Activated CD4-positive, alpha-beta memory T cell treated with anti-CD3 and anti-CD28 coated beads, Interleukin-2, amount 10 ng/mL, durations not matched to agents 7 days and 5 days (primary cell): Measurements from ENCODE around the gene ATCAY. TPM values are rescaled to one million over a fixed set of nuclear protein-coding genes. Genes with fewer than 3 reads are reported as not detected.
"Not testable (repeated sequence)": the region's sequence is repeated elsewhere in the genome, so short reads cannot be mapped to it uniquely, and the experiment has no call there.

Source experiments
- CTCF ChIA-PET: fragments of 350-600 bp; sonication (Branson Sonifier 250); formaldehyde crosslinking; loops from one replicate; lab custom pipeline; 2021; ENCODE audit warnings: antibody characterized with exemption, inconsistent platforms; lab: Charles Lee
- POLR2A ChIA-PET: fragments of 350-600 bp; sonication (Branson Sonifier 250); formaldehyde crosslinking; loops from one replicate; lab custom pipeline; 2021; ENCODE audit warnings: antibody characterized with exemption; lab: Charles Lee
- DNase-seq: peaks from one replicate; pipeline ENCODE4 v3.0.0-alpha.2; 2020
- H3K27ac Mint-ChIP-seq: one replicate; pipeline ENCODE4 v1.8.0; 2021; ENCODE audit warnings: mild to moderate bottlenecking, mixed read lengths
- H3K27me3 Mint-ChIP-seq: one replicate; pipeline ENCODE4 v1.8.0; 2021; ENCODE audit warnings: mixed read lengths
- H3K36me3 Mint-ChIP-seq: one replicate; pipeline ENCODE4 v1.8.0; 2021; ENCODE audit warnings: low read depth, mixed read lengths
- H3K4me1 Mint-ChIP-seq: one replicate; pipeline ENCODE4 v1.8.0; 2021; ENCODE audit warnings: mixed read lengths
- H3K4me3 Mint-ChIP-seq: one replicate; pipeline ENCODE4 v1.8.0; 2021; ENCODE audit warnings: mild to moderate bottlenecking, mixed read lengths
- H3K9me3 Mint-ChIP-seq: one replicate; pipeline ENCODE4 v1.8.0; 2021; ENCODE audit warnings: mixed read lengths
- total RNA-seq, 2 experiments: library from RNA; stranded (reverse); gene quantifications; one replicate each; pipeline ENCODE4 v1.2.3, GENCODE V29; 2021

ATCAY gene
- total RNA-seq, 2 experiments from 2014 or later, result not detected

DNA sequence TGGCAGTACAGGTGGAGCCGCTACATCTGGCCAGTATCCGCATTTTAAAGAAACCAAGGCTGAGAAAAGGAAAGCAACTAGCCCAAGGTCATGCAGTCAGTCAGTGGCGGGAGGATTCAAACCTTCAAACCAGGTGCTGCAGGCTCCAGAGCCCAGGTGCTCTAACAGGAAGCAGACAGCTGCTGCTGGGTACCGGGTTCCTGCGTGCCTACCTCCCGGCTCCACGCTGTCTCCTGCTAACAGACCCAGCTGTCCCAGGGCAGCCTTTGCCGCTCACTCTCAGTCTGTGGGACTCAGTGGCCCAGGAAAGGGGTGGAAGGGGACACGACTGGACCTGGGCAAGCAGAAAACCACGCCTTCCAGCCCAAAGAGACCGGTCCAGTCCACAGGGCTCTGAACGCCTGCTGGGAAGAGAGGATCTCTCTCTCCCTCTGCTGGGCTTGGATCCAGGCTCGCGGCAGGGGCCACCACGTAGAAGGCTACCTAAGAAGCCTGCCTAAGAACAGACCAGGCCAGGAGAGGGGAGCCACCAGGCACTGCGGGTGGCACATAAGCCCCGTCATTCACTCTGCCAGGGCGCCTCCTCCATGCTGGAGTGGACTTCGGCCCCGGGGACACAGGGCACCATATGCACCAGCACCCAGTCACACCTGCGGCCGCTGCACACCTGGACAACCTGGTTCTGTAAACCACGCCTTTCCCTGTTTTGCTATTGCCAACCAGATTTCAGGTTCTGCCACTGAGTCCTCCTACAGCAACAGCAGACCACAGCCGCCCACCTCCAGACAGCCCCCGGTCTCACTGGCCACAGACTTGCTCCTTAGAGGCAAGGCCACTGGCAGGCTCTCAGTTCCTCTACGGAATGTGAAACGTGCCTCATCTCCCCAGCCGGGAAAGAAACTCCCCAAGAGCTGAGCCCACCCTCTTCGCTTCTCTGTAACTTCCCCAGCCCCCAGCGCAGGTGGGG is 85.8 kb downstream of the ATCAY start:
- H3K36me3 Mint-ChIP-seq, result peaks cover 34% of the 10 kb centered on the region
- H3K9me3 Mint-ChIP-seq, result no peaks in the 10 kb centered on the region
- H3K4me1 Mint-ChIP-seq, result peaks cover 27% of the 10 kb centered on the region
- no peak overlapping the region for H3K4me3 Mint-ChIP-seq
- H3K27ac Mint-ChIP-seq, result no peak overlapping the region
- H3K27me3 Mint-ChIP-seq, result no peaks in the 10 kb centered on the region
- DNase-seq, result no peak
- ChIA-PET CTCF (no interaction called here), POLR2A (no interaction called here)

DNA sequence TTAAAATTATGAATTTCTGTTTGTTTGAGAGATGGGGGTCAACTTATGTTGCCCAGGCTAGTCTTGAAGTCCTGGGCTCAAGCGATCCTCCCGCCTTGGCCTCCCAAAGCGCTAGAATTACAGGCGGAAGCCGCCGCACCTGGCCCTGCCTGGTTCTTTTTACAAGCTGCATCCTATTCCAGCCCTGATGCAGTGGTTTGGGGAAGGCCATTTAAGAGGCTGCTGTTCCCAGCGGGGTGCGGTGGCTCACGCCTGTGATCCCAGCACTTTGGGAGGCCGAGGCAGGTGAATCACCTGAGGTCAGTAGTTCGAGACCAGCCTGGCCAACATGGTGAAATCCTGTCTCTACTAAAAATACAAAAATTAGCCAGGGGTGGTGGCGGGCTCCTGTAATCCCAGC is 87.5 kb downstream of the ATCAY start:
- Mint-ChIP-seq H3K4me1 (peaks cover 29% of the 10 kb centered on the region), H3K36me3 (peaks cover 34% of the 10 kb centered on the region)
- H3K27ac Mint-ChIP-seq, H3K9me3 Mint-ChIP-seq, H3K27me3 Mint-ChIP-seq, H3K4me3 Mint-ChIP-seq, DNase-seq: not testable (repeated sequence)
- ChIA-PET CTCF (interaction anchor here (1.8 kb wide), 1 partner anchor 20 kb away, joined by 6 read pairs; no protein-coding TSS in a partner anchor), POLR2A (interaction anchor here (5.4 kb wide), 1 partner anchor 14 kb away, joined by 122 read pairs; the partner anchor contains the start of gene EEF2)

- no peak for DNase-seq
- H3K27me3 Mint-ChIP-seq, result no peaks in the 10 kb centered on the region
- POLR2A ChIA-PET, result interaction anchor here (0.6 to 5.4 kb wide), 2 partner anchors 13 to 54 kb away, joined by 3 to 122 read pairs; partner anchors contain the start of gene EEF2
- no peak overlapping the region for H3K4me3 Mint-ChIP-seq
- peaks cover 34% of the 10 kb centered on the region for H3K36me3 Mint-ChIP-seq
- CTCF ChIA-PET, result interaction anchor here (1.0 to 1.8 kb wide), 2 partner anchors 17 to 19 kb away, joined by 4 to 6 read pairs; partner anchors contain the start of gene EEF2
- H3K9me3 Mint-ChIP-seq, result no peaks in the 10 kb centered on the region
- peaks cover 29% of the 10 kb centered on the region for H3K4me1 Mint-ChIP-seq
- no peak overlapping the region for H3K27ac Mint-ChIP-seq
These were observed 88.3 kb downstream of the ATCAY start for GRCh38 chr19:3968556-3969434.

DNA sequence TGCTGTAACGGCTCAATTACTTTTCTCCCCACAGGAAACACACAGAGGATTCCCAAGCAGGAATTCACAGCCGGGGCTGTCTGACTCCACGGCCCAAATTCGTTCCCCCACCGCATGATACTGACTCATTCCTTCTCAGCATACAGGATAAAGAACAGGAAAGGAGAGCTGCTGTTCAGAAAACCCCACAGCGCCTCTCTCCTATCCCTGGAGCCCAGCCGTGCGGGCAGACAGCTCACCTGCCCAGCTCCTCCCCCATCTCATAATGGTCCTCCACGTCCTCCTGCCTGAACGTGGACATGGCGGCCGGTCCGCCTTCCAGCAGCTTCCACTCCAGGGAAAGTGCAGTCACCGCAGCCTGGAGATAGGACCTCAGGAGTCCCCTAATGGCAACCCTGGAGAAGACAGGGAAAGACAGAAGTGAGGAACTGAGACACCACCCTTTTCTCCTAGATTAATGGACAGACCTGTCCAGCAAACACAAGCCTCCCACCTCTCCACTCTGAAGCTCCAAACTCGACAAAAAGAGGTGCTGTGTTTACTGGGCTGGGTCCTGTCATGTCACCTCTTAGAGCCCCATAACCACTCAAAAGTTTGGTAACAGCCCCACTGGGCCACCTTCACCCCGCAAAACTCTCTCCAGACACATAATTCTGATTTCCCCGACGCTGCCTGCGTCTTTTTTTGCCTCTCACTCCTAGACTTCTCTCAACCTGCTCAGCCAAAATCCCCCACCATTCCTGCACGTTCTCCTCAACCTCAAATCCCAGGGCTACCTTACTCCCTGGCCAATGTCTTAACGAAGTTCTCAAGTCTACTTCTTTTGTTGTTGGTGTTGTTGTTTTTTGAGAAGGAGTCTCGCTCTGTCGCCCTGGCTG is 89.2 kb downstream of the ATCAY start:
- ChIA-PET CTCF (interaction anchor here (0.6 to 1.8 kb wide), 3 partner anchors 9 to 18 kb away, joined by 3 to 6 read pairs (median 4); partner anchors contain the start of gene EEF2), POLR2A (interaction anchor here (0.6 to 5.4 kb wide), 2 partner anchors 13 to 55 kb away, joined by 3 to 122 read pairs; partner anchors contain the start of gene EEF2)
- Mint-ChIP-seq H3K27ac (peak overlapping the region; percentile 77), H3K9me3 (no peaks in the 10 kb centered on the region), H3K4me3 (peak overlapping the region; percentile 90), H3K27me3 (no peaks in the 10 kb centered on the region), H3K4me1 (peaks cover 29% of the 10 kb centered on the region), H3K36me3 (peaks cover 32% of the 10 kb centered on the region)
- no peak for DNase-seq

DNA sequence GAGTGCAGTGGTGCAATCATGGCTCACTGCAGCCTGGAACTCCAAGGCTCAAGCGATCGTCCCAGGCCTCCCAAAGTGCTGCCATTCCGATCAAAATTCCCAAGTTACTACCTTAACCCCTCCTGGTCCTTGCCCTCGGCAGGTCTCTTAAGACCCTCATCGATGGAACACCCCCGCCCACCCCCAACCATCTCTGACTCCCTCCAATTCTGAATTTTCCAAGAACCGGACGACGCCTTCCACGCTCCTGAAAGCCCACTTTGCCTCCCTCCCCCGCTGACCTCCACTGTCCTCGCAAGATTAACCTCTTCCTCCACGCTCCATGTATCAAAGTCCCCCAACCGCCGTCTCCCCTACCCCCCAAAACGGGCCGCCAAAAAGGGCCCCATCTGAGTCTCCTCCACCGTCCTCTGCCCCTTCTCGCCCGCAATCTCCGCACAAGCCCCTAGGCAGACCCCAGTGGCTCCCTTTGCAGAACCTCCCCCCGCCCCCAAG is 89.9 kb downstream of the ATCAY start:
- CTCF ChIA-PET, result interaction anchor here (0.6 to 1.1 kb wide), 3 partner anchors 10 to 18 kb away, joined by 3 to 11 read pairs (median 6); partner anchors contain the start of gene EEF2
- Mint-ChIP-seq H3K36me3 (peaks cover 29% of the 10 kb centered on the region), H3K4me1 (peaks cover 29% of the 10 kb centered on the region), H3K4me3 (peak overlapping the region; percentile 90), H3K27ac (peak overlapping the region; percentile 77), H3K27me3 (no peaks in the 10 kb centered on the region), H3K9me3 (no peaks in the 10 kb centered on the region)
- no peak for DNase-seq
- POLR2A ChIA-PET, result interaction anchor here (1.0 to 5.4 kb wide), 6 partner anchors 12 to 432 kb away, joined by 3 to 122 read pairs (median 5); partner anchors contain the start of genes CHAF1A, EEF2, MRPL54 and PIAS4

DNA sequence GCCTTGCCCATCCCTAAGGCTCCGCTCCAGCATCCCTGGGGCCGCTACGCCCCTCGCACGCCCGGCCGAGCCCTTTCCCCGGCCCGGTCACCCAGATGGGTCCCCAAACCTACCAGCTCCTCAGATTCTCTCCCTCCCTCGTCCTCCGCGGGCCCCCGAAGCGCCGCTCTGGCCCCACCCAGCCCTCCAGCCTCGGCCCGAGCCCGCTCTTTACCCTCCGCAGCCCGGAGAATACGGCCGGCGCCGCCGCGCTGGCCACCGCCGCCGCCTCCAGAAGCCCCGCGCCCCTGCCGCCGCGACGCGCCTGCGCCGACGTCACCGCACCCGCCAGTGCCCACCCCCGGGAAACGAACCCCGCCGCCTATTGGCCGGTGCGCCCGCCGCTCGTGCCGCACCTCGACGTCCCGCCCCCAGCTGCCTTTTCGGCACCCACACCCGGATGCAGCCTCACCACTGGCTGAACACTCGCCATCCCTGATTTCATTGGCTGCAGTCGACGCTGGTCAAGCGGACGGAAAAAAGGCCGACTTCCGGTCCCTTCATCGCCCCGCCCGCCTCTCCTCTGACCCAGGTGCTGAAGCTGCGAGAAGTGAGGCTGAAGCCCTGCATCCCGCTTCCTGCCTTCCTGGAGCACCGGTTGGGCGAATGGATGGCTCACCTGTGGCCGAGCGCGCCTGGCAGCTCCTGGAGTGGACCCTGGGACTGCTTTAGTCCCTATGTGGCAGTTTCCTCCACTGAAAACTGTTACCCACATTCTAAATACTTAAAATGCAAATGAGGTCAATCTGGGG is 90.5 kb downstream of the ATCAY start, which contains the start of gene DAPK3:
Gene DAPK3, minus strand, starts transcription at position 292 of the 791 bp plus-strand sequence. CDS start 1,364 bp downstream, outside the sequence.
- ChIA-PET CTCF (interaction anchor here (0.5 to 1.3 kb wide), 5 partner anchors 13 to 416 kb away, joined by 3 to 11 read pairs (median 3); partner anchors contain the start of gene EEF2), POLR2A (interaction anchor here (0.7 to 5.4 kb wide), 8 partner anchors 11 to 431 kb away, joined by 3 to 122 read pairs (median 4); partner anchors contain the start of genes CHAF1A, EEF2, MRPL54 and PIAS4)

DNA sequence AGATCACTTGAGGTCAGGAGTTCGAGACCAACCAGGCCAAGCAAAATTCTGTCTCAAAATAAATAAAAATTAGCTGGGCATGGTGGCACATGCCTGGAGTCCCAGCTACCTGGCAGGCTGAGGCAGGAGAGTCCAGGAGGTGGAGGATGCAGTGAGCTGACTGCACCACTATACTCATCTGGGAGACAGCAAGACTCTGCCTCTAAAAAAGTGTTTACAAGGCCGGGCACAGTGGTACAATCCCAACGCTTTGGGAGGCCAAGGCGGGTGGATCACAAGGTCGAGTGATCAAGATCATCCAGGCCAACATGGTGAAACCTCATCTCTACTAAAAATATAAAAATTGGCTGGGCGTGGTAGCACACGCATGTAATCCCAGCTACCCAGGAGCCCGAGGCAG is 94.7 kb downstream of the ATCAY start:
- H3K27ac Mint-ChIP-seq, result no peak overlapping the region
- CTCF ChIA-PET, result interaction anchor here (0.7 to 0.8 kb wide), 2 partner anchors 11 to 270 kb away, joined by 3 to 4 read pairs; partner anchors contain the start of gene EEF2
- peaks cover 47% of the 10 kb centered on the region for H3K36me3 Mint-ChIP-seq
- no peaks in the 10 kb centered on the region for H3K9me3 Mint-ChIP-seq
- POLR2A ChIA-PET, result interaction anchor here (0.8 to 2.9 kb wide), 3 partner anchors 9 to 33 kb away, joined by 3 to 25 read pairs (median 3); partner anchors contain the start of genes EEF2 and PIAS4
- peaks cover 30% of the 10 kb centered on the region for H3K4me1 Mint-ChIP-seq
- H3K27me3 Mint-ChIP-seq, result no peaks in the 10 kb centered on the region
- H3K4me3 Mint-ChIP-seq, result no peak overlapping the region
- no peak for DNase-seq

More for the DNA sequence above, 90.5 kb downstream of the ATCAY start, which contains the start of gene DAPK3:
- Mint-ChIP-seq H3K9me3 (no peaks in the 10 kb centered on the region), H3K36me3 (peaks cover 32% of the 10 kb centered on the region), H3K27ac (peak within 1 kb of the TSS; percentile 77), H3K27me3 (no peaks in the 10 kb centered on the region), H3K4me3 (peak within 1 kb of the TSS; percentile 90), H3K4me1 (peaks cover 30% of the 10 kb centered on the region)
- DNase-seq, result peak; percentile 94

DNA sequence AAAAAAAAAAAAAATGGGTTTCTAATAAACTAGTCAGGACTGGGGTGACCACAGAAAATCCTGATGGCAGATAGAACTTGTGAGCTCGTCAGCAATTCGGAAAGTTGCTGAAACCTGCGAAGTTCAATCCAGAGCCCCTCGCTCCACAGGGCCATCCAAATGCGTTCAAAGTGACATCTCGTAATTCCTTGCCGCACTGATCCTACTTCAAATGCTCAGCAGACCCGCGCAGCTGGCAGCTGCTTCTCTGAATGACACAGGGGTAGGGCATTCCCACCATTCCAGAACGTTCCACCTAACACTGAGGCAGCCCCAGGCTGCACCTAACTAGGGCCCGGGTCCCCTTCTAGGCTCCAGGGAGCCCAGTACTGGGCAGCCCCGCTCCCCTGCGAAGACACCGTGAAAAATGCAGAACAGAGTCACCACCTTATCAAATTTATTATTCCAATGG is 95.2 kb downstream of the ATCAY start:
- CTCF ChIA-PET, result interaction anchor here (0.7 to 0.8 kb wide), 2 partner anchors 10 to 270 kb away, joined by 3 to 4 read pairs; partner anchors contain the start of gene EEF2
- no peak overlapping the region for H3K4me3 Mint-ChIP-seq
- peaks cover 52% of the 10 kb centered on the region for H3K36me3 Mint-ChIP-seq
- no peak for DNase-seq
- POLR2A ChIA-PET, result interaction anchor here (0.8 to 2.9 kb wide), 3 partner anchors 9 to 32 kb away, joined by 3 to 25 read pairs (median 3); partner anchors contain the start of genes EEF2 and PIAS4
- H3K9me3 Mint-ChIP-seq, result no peaks in the 10 kb centered on the region
- peaks cover 25% of the 10 kb centered on the region for H3K4me1 Mint-ChIP-seq
- no peak overlapping the region for H3K27ac Mint-ChIP-seq
- H3K27me3 Mint-ChIP-seq, result no peaks in the 10 kb centered on the region

DNA sequence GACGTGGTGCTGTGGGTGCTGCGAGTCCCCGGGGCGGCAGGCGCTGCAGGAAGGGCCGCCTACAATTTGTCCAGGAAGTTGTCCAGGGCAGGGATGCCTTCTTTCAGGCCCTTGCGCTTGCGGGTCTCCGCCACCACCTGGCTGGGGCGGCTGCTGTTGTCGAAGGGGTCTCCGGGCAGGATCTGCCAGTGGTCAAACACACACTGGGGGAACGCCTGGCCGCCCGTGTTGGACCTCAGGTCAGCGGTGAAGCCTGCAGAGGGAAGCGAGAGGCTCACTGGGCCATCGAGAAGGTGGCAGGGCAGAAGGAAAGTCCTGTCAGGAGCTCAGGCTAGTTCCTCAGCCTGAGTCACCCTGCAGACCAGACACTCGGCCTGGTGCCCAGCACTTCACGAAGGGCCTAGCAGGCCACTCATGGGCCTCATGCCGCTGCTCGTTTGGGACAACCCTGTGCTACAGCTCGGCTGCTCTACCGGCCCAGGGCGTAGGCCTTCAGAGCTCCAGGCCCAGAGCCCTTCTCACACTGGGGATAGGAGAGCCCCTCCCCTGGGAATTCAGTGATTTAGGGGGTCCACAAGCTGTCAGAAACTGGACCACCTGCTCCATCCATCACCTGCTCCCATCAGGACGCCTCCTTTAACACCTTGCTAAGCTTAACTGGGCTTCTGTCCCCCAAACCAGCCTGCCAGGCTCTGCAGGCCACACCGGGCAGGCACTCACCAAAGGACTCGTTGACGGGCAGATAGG is 96.2 kb downstream of the ATCAY start:
- Mint-ChIP-seq H3K36me3 (peaks cover 62% of the 10 kb centered on the region), H3K9me3 (no peaks in the 10 kb centered on the region), H3K27me3 (no peaks in the 10 kb centered on the region), H3K4me1 (peaks cover 27% of the 10 kb centered on the region), H3K27ac (no peak overlapping the region), H3K4me3 (no peak overlapping the region)
- ChIA-PET CTCF (no interaction called here), POLR2A (interaction anchor here (0.9 to 2.9 kb wide), 2 partner anchors 8 to 11 kb away, joined by 7 to 25 read pairs; partner anchors contain the start of gene EEF2)
- DNase-seq, result no peak
